Immature natural killer cell (primary cell): ENCODE results near the gene KIAA0513. TPM values are rescaled to one million over a fixed set of nuclear protein-coding genes. Genes with fewer than 3 reads are reported as not detected.

Source experiments
- DNase-seq, 3 donors: peaks; one replicate each; pipeline ENCODE4 v3.0.0; 2022; ENCODE audit warnings: mixed read lengths in 1 of 3
- H3K27ac Mint-ChIP-seq, 6 donors: one replicate each; pipeline ENCODE4 v1.8.0; 2020; ENCODE audit warnings: mixed read lengths in 6 of 6, mild to moderate bottlenecking in 5 of 6, inconsistent platforms in 4 of 6, moderate library complexity in 3 of 6
- H3K27me3 Mint-ChIP-seq, 3 donors: one replicate each; pipeline ENCODE4 v1.8.0; 2020 to 2021; ENCODE audit warnings: low read depth in 3 of 3, mild to moderate bottlenecking in 3 of 3, mixed read lengths in 3 of 3, moderate library complexity in 3 of 3, inconsistent platforms in 1 of 3
- H3K36me3 Mint-ChIP-seq, 3 donors: one replicate each; pipeline ENCODE4 v1.8.0; 2020; ENCODE audit warnings: mixed read lengths in 3 of 3, inconsistent platforms in 2 of 3, mild to moderate bottlenecking in 2 of 3
- H3K4me1 Mint-ChIP-seq, 2 donors: one replicate each; pipeline ENCODE4 v1.8.0; 2020; ENCODE audit warnings: inconsistent platforms in 2 of 2, mild to moderate bottlenecking in 2 of 2, mixed read lengths in 2 of 2, moderate library complexity in 1 of 2
- H3K4me3 Mint-ChIP-seq, 5 donors: one replicate each; pipeline ENCODE4 v1.8.0; 2020; ENCODE audit warnings: mild to moderate bottlenecking in 5 of 5, mixed read lengths in 5 of 5, inconsistent platforms in 3 of 5, moderate library complexity in 3 of 5
- H3K9me3 Mint-ChIP-seq, 6 donors: one replicate each; pipeline ENCODE4 v1.8.0; 2020; ENCODE audit warnings: mild to moderate bottlenecking in 6 of 6, mixed read lengths in 6 of 6, inconsistent platforms in 4 of 6, moderate library complexity in 3 of 6
- polyA plus RNA-seq, 3 donors: library from polyadenylated mRNA; unstranded; fragments of 300-500 nt; fragmentation: Illumina TruSeq; gene quantifications; one replicate each; pipeline ENCODE4 v1.2.3, GENCODE V29; 2021

The KIAA0513 gene
- polyA plus RNA-seq, 3 donors from 2014 or later = 0.11 to 8.7 (median 4.4) TPM

DNA sequence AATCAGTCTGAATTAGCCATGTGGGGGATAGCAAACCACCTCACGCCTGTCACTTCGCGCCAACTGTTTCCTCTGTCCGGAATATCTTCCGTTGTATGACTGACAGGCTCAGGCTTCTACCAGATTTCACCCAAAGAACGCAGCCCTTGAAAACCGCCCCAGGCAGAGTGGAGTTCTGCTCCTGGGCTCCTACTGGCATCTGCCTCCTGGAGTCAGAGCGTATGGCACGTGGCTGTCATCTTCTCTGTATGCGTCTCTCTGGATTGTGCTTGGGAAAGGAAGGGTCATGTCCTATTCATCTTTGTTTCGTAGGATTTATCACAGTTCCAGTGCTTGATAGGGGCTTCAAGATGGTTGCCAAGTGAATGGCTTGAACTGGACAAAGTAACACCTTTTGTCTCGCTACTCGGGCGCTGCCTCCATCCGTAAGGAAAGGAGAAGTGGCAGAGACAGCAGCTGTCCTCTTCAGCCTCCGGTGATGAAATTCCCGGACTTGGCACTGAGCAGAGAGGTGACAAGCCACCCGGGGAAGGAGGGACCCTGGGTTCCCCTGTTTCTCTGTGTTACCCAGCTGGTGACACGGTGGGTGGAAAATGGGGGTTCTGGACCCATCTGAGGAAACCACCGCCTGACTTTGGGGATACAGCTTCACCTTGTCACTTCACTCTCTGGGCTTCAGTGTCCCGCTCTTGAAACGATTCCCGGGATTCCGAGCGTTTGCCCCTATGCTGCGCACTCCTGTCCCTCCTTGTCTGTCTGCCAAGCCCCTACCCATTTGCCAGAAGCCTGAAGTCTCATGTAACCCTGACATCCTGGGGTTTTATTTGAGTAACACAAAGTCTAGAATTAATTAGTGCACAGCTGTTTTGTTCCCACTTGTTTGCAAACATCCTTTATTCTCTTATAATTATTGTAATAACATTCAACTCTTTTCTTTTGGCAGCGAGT is 13.9 kb downstream of the KIAA0513 start:
- no peak overlapping the region for H3K4me3 Mint-ChIP-seq
- H3K4me1 Mint-ChIP-seq = no peaks in the 10 kb centered on the region
- DNase-seq = no peak
- H3K36me3 Mint-ChIP-seq = peaks cover 9 to 15% (median 10%) of the 10 kb centered on the region in 3 donors
- H3K27ac Mint-ChIP-seq = no peak overlapping the region
- H3K27me3 Mint-ChIP-seq = peaks cover 2 to 6% (median 4%) of the 10 kb centered on the region in 3 donors
- H3K9me3 Mint-ChIP-seq = no peaks in the 10 kb centered on the region

GRCh38 chr16:85042167-85042526 is 14.6 kb downstream of the KIAA0513 start:
- Mint-ChIP-seq H3K27ac (no peak overlapping the region), H3K4me3 (no peak overlapping the region), H3K36me3 (peaks cover 8 to 18% (median 13%) of the 10 kb centered on the region in 3 donors), H3K4me1 (no peaks in the 10 kb centered on the region), H3K9me3 (peaks cover 0 to 2% (median 0%) of the 10 kb centered on the region in 6 donors), H3K27me3 (peaks cover 0 to 4% (median 3%) of the 10 kb centered on the region in 3 donors)
- DNase-seq = no peak

GRCh38 chr16:85042606-85043005 is 15.0 kb downstream of the KIAA0513 start:
- peaks cover 0 to 4% (median 2%) of the 10 kb centered on the region in 3 donors for H3K27me3 Mint-ChIP-seq
- no peak for DNase-seq
- peaks cover 0 to 2% (median 0%) of the 10 kb centered on the region in 6 donors for H3K9me3 Mint-ChIP-seq
- no peaks in the 10 kb centered on the region for H3K4me1 Mint-ChIP-seq
- H3K27ac Mint-ChIP-seq = no peak overlapping the region
- peaks cover 7 to 18% (median 13%) of the 10 kb centered on the region in 3 donors for H3K36me3 Mint-ChIP-seq
- no peak overlapping the region for H3K4me3 Mint-ChIP-seq

DNA sequence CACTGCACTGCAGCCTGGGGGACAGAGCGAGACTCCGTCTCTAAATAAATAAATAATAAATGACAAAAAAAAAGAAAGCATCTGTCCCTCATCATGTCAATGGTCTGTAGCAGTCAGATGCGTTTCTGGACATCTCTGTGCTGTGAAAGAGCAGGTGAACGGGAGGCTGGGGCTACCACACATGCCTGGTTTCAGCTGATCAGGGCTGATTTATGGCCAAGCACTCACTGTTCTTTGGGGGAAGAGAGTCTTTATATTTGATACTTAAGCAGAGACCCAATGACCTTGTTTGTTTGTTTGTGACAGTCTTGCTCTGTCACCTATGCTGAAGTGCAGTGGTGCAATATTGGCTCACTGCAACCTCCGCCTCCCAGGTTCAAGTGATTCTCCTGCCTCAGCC is 17.5 kb downstream of the KIAA0513 start:
- Mint-ChIP-seq H3K36me3 (peaks cover 7 to 28% (median 26%) of the 10 kb centered on the region in 3 donors), H3K4me1 (no peaks in the 10 kb centered on the region)

GRCh38 chr16:85045641-85046471 is 18.3 kb downstream of the KIAA0513 start:
- Mint-ChIP-seq H3K4me1 (no peaks in the 10 kb centered on the region), H3K36me3 (peaks cover 7 to 28% (median 26%) of the 10 kb centered on the region in 3 donors), H3K27me3 (peaks cover 2 to 4% (median 3%) of the 10 kb centered on the region in 3 donors), H3K9me3 (peaks cover 0 to 2% (median 0%) of the 10 kb centered on the region in 6 donors), H3K4me3 (no peak overlapping the region), H3K27ac (no peak overlapping the region)
- no peak for DNase-seq

More for the DNA sequence above, 17.5 kb downstream of the KIAA0513 start:
- Mint-ChIP-seq H3K4me3 (no peak overlapping the region), H3K27ac (no peak overlapping the region), H3K27me3 (peaks cover 2 to 4% (median 2%) of the 10 kb centered on the region in 3 donors), H3K9me3 (peaks cover 0 to 2% (median 0%) of the 10 kb centered on the region in 6 donors)
- DNase-seq = no peak

DNA sequence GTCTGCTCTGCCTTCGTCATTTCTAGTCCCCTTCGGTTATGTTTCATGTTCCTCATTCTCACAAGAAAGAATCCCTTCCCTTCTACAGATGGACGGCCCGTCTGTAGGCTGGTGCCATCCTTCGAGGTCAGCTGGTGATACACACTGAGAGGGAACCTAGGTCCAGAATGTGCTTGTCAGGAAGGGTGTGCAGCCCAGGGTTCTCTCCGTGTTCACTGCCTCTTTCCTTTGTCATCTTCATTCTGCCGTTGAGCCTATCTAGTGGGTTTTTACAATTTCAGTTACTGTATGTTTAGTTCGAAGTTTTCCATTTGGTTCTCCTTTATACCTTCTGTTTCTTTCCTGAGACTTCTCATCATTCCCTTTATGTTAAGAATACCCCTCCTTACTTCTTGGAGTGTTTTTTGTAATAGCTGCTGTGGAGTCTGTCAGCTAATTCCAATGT is 18.9 kb downstream of the KIAA0513 start:
- H3K27ac Mint-ChIP-seq = no peak overlapping the region
- no peak overlapping the region for H3K4me3 Mint-ChIP-seq
- peaks cover 2 to 4% (median 3%) of the 10 kb centered on the region in 3 donors for H3K27me3 Mint-ChIP-seq
- peaks cover 0 to 2% (median 0%) of the 10 kb centered on the region in 6 donors for H3K9me3 Mint-ChIP-seq
- no peaks in the 10 kb centered on the region for H3K4me1 Mint-ChIP-seq
- peaks cover 7 to 29% (median 28%) of the 10 kb centered on the region in 3 donors for H3K36me3 Mint-ChIP-seq
- DNase-seq = no peak

- Mint-ChIP-seq H3K27ac (no peak overlapping the region), H3K27me3 (peaks cover 4 to 6% (median 4%) of the 10 kb centered on the region in 3 donors), H3K36me3 (peaks cover 7 to 31% (median 26%) of the 10 kb centered on the region in 3 donors), H3K9me3 (peaks cover 0 to 2% (median 0%) of the 10 kb centered on the region in 6 donors), H3K4me3 (no peak overlapping the region), H3K4me1 (no peaks in the 10 kb centered on the region)
- DNase-seq = no peak
Observed at GRCh38 chr16:85046931-85047866, 19.6 kb downstream of the KIAA0513 start.

- Mint-ChIP-seq H3K4me1 (no peaks in the 10 kb centered on the region), H3K27ac (no peak overlapping the region), H3K9me3 (peaks cover 0 to 2% (median 0%) of the 10 kb centered on the region in 6 donors)
Observed at GRCh38 chr16:85047867-85048455, 20.4 kb downstream of the KIAA0513 start.

DNA sequence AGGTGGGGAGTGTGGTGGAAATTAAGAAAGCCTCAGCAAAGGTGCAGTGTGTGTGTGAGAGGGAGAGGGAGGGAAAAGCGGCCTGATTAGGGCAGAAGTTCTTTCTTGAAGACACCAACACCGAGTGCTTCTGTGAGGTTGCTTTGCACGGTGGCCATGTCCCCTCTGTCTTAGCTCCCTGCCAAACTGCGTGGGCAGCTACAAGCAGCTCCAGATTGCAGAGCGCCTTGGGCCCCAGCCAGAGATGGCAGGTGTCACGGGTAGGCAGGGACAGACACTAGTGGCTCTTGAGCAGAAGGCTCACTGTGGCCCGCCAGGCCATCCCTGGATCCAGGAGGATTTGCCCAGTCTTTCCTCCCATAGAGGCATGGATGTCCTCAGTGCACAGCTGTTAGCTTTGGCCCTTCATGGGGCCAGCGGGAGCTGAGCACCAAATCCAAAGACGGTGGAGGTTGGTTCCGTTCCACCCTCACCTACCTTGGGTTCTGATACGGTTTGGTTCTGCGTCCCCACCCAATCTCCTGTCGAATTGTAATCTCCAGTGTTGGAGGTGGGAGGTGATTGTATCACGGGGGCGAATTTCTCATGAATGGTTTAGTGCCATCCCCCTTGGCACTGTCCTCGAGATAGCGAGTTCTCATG is 21.4 kb downstream of the KIAA0513 start:
- Mint-ChIP-seq H3K4me1 (no peaks in the 10 kb centered on the region), H3K9me3 (peaks cover 0 to 2% (median 0%) of the 10 kb centered on the region in 6 donors), H3K4me3 (no peak overlapping the region), H3K27me3 (peaks cover 4 to 6% (median 4%) of the 10 kb centered on the region in 3 donors), H3K27ac (peak overlapping the region in 2 of 6 donors; percentile 21 to 28), H3K36me3 (peaks cover 7 to 29% (median 22%) of the 10 kb centered on the region in 3 donors)
- no peak for DNase-seq

More at GRCh38 chr16:85047867-85048455, 20.4 kb downstream of the KIAA0513 start:
- H3K36me3 Mint-ChIP-seq = peaks cover 7 to 31% (median 22%) of the 10 kb centered on the region in 3 donors
- no peak for DNase-seq
- H3K27me3 Mint-ChIP-seq = peaks cover 4 to 6% (median 4%) of the 10 kb centered on the region in 3 donors
- H3K4me3 Mint-ChIP-seq = no peak overlapping the region

- H3K4me1 Mint-ChIP-seq = peaks cover 1 to 6% of the 10 kb centered on the region in 2 donors
Observed at GRCh38 chr16:85049706-85050305, 22.2 kb downstream of the KIAA0513 start.

GRCh38 chr16:85051067-85051581 is 23.5 kb downstream of the KIAA0513 start:
- no peak overlapping the region for H3K4me3 Mint-ChIP-seq
- peak overlapping the region in 1 of 6 donors; percentile 20 for H3K27ac Mint-ChIP-seq
- DNase-seq = no peak
- peaks cover 0 to 2% (median 0%) of the 10 kb centered on the region in 6 donors for H3K9me3 Mint-ChIP-seq
- H3K4me1 Mint-ChIP-seq = peaks cover 15 to 20% of the 10 kb centered on the region in 2 donors
- peaks cover 4 to 25% (median 20%) of the 10 kb centered on the region in 3 donors for H3K36me3 Mint-ChIP-seq
- peaks cover 8 to 13% (median 12%) of the 10 kb centered on the region in 3 donors for H3K27me3 Mint-ChIP-seq

More at GRCh38 chr16:85049706-85050305, 22.2 kb downstream of the KIAA0513 start:
- no peak overlapping the region for H3K27ac Mint-ChIP-seq
- H3K4me3 Mint-ChIP-seq = no peak overlapping the region
- DNase-seq = no peak
- H3K36me3 Mint-ChIP-seq = peaks cover 7 to 28% (median 22%) of the 10 kb centered on the region in 3 donors
- H3K9me3 Mint-ChIP-seq = peaks cover 0 to 2% (median 0%) of the 10 kb centered on the region in 6 donors
- H3K27me3 Mint-ChIP-seq = peaks cover 4 to 6% (median 4%) of the 10 kb centered on the region in 3 donors
